Erythroblast (primary cell): ENCODE measurements around the gene PHACTR4.
"Not testable (repeated sequence)": the region's sequence is repeated elsewhere in the genome, so short reads cannot be mapped to it uniquely, and the experiment has no call there.

Experiments used
- DNase-seq, 2 experiments: peaks; one replicate each; lab custom pipeline; 2025; lab: John Stamatoyannopoulos, UW
- GATA1 ChIP-seq: IDR thresholded peaks from 2 replicates; pipeline ENCODE4 v1.6.1; 2011; ENCODE audit warnings: low read depth, mild to moderate bottlenecking, control low read depth, low read length, moderate library complexity
- POLR2A ChIP-seq: IDR thresholded peaks from 2 replicates; pipeline ENCODE4 v1.6.1; 2011; ENCODE audit warnings: mild to moderate bottlenecking, low read length

PHACTR4 gene

GRCh38 chr1:28436211-28436769, 66.8 kb downstream of the PHACTR4 start:
- TF ChIP-seq GATA1 (no peak), POLR2A (no peak)
- peak in 1 of 2 experiments; percentile 13 for DNase-seq

DNA sequence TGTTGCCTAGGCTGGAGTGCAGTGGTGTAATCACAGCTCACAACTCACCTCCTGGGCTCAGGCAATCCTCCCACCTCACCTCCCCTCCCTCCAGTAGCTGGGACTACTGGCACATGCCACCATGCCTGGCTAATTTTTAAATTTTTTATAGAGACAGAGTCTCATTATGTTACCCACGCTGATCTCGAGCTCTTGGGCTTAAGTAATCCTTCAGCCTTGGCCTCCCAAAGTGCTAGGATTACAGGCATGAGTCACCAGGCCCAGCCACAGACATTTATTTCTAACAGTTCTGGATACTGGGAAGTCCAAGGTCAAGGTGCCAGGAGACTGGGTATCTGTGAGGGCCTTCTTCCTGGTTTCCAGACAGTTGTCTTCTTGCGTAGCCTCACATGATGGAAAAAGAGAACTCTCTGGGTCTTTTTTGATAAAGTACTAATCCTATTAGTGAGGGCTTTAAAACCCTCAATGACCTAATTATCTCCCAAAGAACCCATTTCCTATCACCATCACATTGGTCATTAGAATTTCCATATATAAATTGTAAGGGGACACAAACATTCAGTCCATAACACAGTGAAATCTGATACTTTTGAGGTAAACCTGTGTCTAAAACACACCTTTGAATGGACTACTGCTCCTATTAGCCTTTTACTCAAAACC, 67.9 kb downstream of the PHACTR4 start:
- no peak for TF ChIP-seq POLR2A
- no peak for TF ChIP-seq GATA1
- peak in 1 of 2 experiments; percentile 23 for DNase-seq

GRCh38 chr1:28437924-28438699, 68.6 kb downstream of the PHACTR4 start:
- DNase-seq: peak in 1 of 2 experiments; percentile 52
- TF ChIP-seq GATA1 (no peak), POLR2A (peak; percentile 89)

- no peak for TF ChIP-seq GATA1
- TF ChIP-seq POLR2A: no peak
- DNase-seq: no peak
These were observed 69.8 kb downstream of the PHACTR4 start for GRCh38 chr1:28439320-28439719.

DNA sequence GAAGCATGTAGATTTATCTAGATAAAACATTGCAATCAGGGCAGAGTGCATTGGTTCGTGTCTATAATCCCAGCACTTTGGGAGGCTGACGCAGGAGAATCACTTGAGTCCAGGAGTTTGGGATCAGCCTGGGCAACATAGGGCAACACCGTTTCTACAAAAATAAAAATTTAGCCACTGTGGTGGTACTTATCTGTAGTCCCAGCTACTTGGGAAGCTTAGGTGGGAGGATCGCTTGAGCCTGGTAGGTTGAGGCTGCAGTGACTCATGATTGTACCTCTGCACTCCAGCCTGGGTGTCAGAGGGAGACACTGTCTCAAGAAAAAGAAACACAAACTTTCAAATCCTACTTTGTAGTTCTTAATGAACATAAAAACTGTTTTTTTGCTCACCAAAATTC, 72.1 kb downstream of the PHACTR4 start:
- no peak for TF ChIP-seq POLR2A
- no peak for DNase-seq

- no peak for TF ChIP-seq GATA1
- TF ChIP-seq POLR2A: no peak
- no peak for DNase-seq
These were observed 74.0 kb downstream of the PHACTR4 start for GRCh38 chr1:28443550-28443949.

GRCh38 chr1:28447679-28448078, 78.1 kb downstream of the PHACTR4 start:
- no peak for DNase-seq
- no peak for TF ChIP-seq POLR2A
- TF ChIP-seq GATA1: no peak

DNA sequence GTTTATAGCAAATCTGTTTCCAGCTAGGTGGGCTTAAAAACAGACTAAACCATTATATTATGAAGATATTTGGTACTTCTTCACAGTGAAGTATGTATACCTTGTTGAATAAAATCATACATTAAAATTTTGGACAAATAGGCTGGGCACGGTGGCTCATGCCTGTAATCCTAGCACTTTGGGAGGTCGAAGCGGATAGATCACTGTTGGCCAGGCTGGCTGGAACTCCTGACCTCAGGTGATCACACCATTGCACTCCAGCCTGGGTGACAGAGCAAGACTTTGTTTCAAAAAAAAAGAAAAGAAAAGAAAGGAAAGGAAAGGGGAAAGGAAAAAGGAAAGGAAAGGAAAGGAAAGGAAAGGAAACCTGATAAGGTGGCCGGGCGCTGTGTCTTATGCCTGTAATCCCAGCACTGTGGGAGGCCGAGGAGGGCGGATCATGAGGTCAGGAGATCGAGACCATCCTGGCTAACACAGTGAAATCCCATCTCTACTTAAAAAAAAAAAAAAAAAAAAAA, 78.6 kb downstream of the PHACTR4 start:
- not testable (repeated sequence) for DNase-seq

DNA sequence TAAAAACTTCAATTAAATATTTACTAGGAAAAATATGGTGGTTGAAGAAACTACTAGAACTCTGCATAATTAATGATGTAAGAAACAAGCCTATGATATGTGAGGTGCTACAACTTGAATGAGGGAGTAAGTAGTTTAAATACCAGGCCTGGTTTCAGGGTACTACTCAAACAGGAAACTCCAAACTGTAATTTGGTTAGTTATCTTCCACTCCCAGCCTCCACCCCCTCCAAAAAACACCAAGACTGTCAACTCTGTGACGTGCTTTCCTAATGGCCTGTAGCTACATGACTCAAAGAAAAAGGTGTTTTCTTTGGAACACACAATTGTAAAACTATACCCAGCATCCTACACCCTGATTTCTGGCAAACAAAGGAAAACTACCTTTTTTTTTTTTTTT, 80.4 kb downstream of the PHACTR4 start:
- peak in 1 of 2 experiments; percentile 45 for DNase-seq
- TF ChIP-seq POLR2A (no peak), GATA1 (no peak)

DNA sequence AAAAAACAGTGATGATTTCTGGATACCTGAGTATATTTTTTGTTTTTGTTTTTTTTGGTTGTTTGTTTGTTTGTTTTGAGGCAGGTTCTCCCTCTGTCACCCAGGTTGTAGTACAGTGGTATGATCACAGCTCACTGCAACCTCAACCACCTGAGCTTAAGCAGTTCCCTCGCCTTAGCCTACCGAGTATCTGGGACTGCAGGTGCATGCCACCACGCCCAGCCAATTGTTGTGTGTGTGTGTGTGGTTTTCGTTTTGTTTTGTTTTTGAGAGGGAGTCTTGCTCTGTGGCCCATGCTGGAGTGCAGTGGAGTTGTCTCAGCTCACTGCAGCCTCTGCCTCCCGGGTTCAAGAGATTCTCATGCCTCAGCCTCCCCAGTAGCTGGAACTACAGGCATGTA, 81.0 kb downstream of the PHACTR4 start:
- no peak for TF ChIP-seq POLR2A
- TF ChIP-seq GATA1: no peak
- DNase-seq: no peak

DNA sequence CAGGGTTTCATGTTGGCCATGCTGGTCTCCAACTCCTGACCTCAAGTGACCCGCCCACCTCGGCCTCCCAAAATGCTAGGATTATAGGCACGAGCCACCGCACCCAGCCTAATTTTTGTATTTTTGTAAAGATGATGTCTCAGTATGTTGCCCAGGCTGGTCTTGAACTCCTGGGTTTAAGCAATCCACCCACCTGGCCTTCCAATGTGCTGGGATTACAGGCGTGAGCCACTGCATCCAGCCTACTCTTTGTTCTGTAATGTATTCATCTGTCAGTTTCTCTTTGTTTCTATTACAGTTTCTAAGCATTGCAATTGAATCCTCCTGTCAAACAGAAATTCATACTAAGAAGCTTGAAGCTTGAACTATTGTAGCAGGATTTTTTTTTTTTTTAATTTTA, 81.5 kb downstream of the PHACTR4 start:
- TF ChIP-seq POLR2A: no peak
- TF ChIP-seq GATA1: no peak
- no peak for DNase-seq

- TF ChIP-seq GATA1: no peak
- no peak for TF ChIP-seq POLR2A
- DNase-seq: no peak
These were observed 86.5 kb downstream of the PHACTR4 start for GRCh38 chr1:28456078-28456477.

GRCh38 chr1:28457678-28458077, 88.1 kb downstream of the PHACTR4 start:
- no peak for DNase-seq
- TF ChIP-seq POLR2A (no peak), GATA1 (no peak)

- DNase-seq: no peak
- TF ChIP-seq POLR2A (no peak), GATA1 (no peak)
These were observed 89.0 kb downstream of the PHACTR4 start for GRCh38 chr1:28458237-28459228.
